H1 (cell line): ENCODE measurements around the gene SERPINB6. TPM values are rescaled to one million over a fixed set of nuclear protein-coding genes. Genes with fewer than 3 reads are reported as not detected.
A peak's percentile ranks its signal among the peaks of the same experiment; 100 is the strongest.

ENCODE experiments used
- CTCF ChIA-PET: fragments of 300-600 bp; sonication (Branson Sonifier 250); formaldehyde crosslinking; loops from one replicate; lab custom pipeline; 2021; ENCODE audit not compliant: partially characterized antibody; lab: Charles Lee
- POLR2A ChIA-PET: fragments of 300-600 bp; sonication (Branson Sonifier 250); formaldehyde crosslinking; loops from one replicate; lab custom pipeline; 2021; ENCODE audit warnings: inconsistent platforms; ENCODE audit not compliant: partially characterized antibody; lab: Charles Lee
- DNase-seq, 2 experiments: peaks; one replicate each; pipeline versions ENCODE4 v3.0.0 to v3.0.0-alpha.2; 2010 to 2022; ENCODE audit warnings: low spot score in 2 of 2, low read depth in 1 of 2, mixed read lengths in 1 of 2
- FAIRE-seq: peaks from 2 replicates; lab custom pipeline; 2011; peaks lifted over from hg19 to GRCh38; lab: Jason Lieb, UNC
- H2AFZ ChIP-seq: 2 replicates; pipeline ENCODE4 v1.8.1; 2012; ENCODE audit warnings: low read length, inconsistent platforms
- H2AK5ac ChIP-seq: 2 replicates; pipeline ENCODE4 v1.6.1; 2013; ENCODE audit warnings: low read depth, low read length
- H2BK120ac ChIP-seq: replicated peaks from 2 replicates; pipeline ENCODE3; 2013; ENCODE audit warnings: low read depth, low read length, inconsistent platforms
- H2BK12ac ChIP-seq: 2 replicates; pipeline ENCODE4 v1.6.1; 2013; ENCODE audit warnings: low read depth, low read length
- H2BK15ac ChIP-seq: 2 replicates; pipeline ENCODE4 v1.6.1; 2013; ENCODE audit warnings: low read length
- H2BK20ac ChIP-seq: 2 replicates; pipeline ENCODE4 v1.6.1; 2013; ENCODE audit warnings: low read length
- H2BK5ac ChIP-seq: 2 replicates; pipeline ENCODE4 v1.6.1; 2013; ENCODE audit warnings: low read depth, low read length
- H3K14ac ChIP-seq: 2 replicates; pipeline ENCODE4 v1.6.1; 2013; ENCODE audit warnings: inconsistent platforms; ENCODE audit not compliant: insufficient read length
- H3K18ac ChIP-seq: 2 replicates; pipeline ENCODE4 v1.6.1; 2013; ENCODE audit warnings: low read length; ENCODE audit errors: extremely low read depth
- H3K23ac ChIP-seq: 2 replicates; pipeline ENCODE4 v1.6.1; 2013; ENCODE audit warnings: inconsistent platforms; ENCODE audit not compliant: insufficient read length
- H3K23me2 ChIP-seq: 2 replicates; pipeline ENCODE4 v1.6.1; 2013; ENCODE audit warnings: low read depth, low read length
- H3K27ac ChIP-seq: 2 replicates; pipeline ENCODE4 v1.6.1; 2011; ENCODE audit warnings: low read depth, low read length, inconsistent platforms
- H3K27me3 ChIP-seq, 4 experiments: replicated peaks in 1 of 4; 1 replicate in 1 of 4; 2 replicates in 3 of 4; pipeline versions ENCODE4 v1.6.1 to v1.8.1; 2011 to 2013; ENCODE audit warnings: low read length in 3 of 4, mild to moderate bottlenecking in 3 of 4, inconsistent platforms in 2 of 4, mixed read lengths in 2 of 4, moderate library complexity in 1 of 4; ENCODE audit not compliant: control insufficient read depth in 3 of 4, insufficient read depth in 3 of 4; ENCODE audit errors: extremely low read depth in 1 of 4
- H3K36me3 ChIP-seq, 4 experiments: 2 replicates each; pipeline versions ENCODE4 v1.6.1 to v1.8.1; 2011 to 2013; ENCODE audit warnings: mild to moderate bottlenecking in 4 of 4, low read length in 3 of 4, moderate library complexity in 2 of 4, control low read depth in 1 of 4, inconsistent platforms in 1 of 4; ENCODE audit not compliant: insufficient read depth in 4 of 4, control insufficient read depth in 2 of 4
- H3K4ac ChIP-seq: replicated peaks from 2 replicates; pipeline ENCODE3; 2013; ENCODE audit warnings: low read length, low read depth, mixed read lengths, inconsistent platforms; ENCODE audit not compliant: insufficient read length
- H3K4me1 ChIP-seq, 4 experiments: replicated peaks in 1 of 4; 1 replicate in 1 of 4; 2 replicates in 3 of 4; pipeline versions ENCODE4 v1.6.1 to v1.8.1; 2011 to 2013; ENCODE audit warnings: low read length in 3 of 4, inconsistent platforms in 2 of 4, mixed read lengths in 1 of 4; ENCODE audit not compliant: insufficient read depth in 4 of 4, control insufficient read depth in 3 of 4
- H3K4me2 ChIP-seq, 2 experiments: 2 replicates each; pipeline versions ENCODE4 v1.6.1 to v1.8.1; 2011 to 2013; ENCODE audit warnings: low read depth in 2 of 2, low read length in 2 of 2, control low read depth in 1 of 2, inconsistent platforms in 1 of 2, mild to moderate bottlenecking in 1 of 2; ENCODE audit not compliant: insufficient read depth in 1 of 2
- H3K4me3 ChIP-seq, 4 experiments: fragments of 200-600, 300-600 bp in 1 of 4; sonication (generic), shearing (Covaris generic), sonication (Bioruptor Twin) in 1 of 4; 2 replicates each; pipeline versions ENCODE4 v1.5.1 to v1.8.1; 2011 to 2016; ENCODE audit warnings: low read length in 4 of 4, low read depth in 3 of 4, control low read depth in 2 of 4, inconsistent platforms in 2 of 4, mild to moderate bottlenecking in 2 of 4, mixed read lengths in 1 of 4, moderate library complexity in 1 of 4; ENCODE audit not compliant: insufficient read depth in 2 of 4; ENCODE audit errors: extremely low read depth in 1 of 4
- H3K56ac ChIP-seq: replicated peaks from 2 replicates; pipeline ENCODE3; 2013; ENCODE audit warnings: low read depth, mild to moderate bottlenecking, mixed read lengths, low read length, inconsistent platforms; ENCODE audit not compliant: insufficient read length
- H3K79me1 ChIP-seq: 2 replicates; pipeline ENCODE4 v1.6.1; 2013; ENCODE audit warnings: low read depth, low read length, control low read depth
- H3K79me2 ChIP-seq, 2 experiments: 2 replicates each; pipeline versions ENCODE4 v1.6.1 to v1.8.1; 2012 to 2013; ENCODE audit warnings: low read length in 2 of 2, mild to moderate bottlenecking in 2 of 2, inconsistent platforms in 1 of 2; ENCODE audit not compliant: insufficient read depth in 2 of 2, control insufficient read depth in 1 of 2
- H3K9ac ChIP-seq, 4 experiments: replicated peaks in 1 of 4; 1 replicate in 1 of 4; 2 replicates in 3 of 4; pipeline versions ENCODE4 v1.6.1 to v1.8.1; 2011 to 2013; ENCODE audit warnings: low read depth in 3 of 4, low read length in 3 of 4, control low read depth in 2 of 4, mild to moderate bottlenecking in 2 of 4, moderate library complexity in 2 of 4, inconsistent platforms in 1 of 4; ENCODE audit errors: extremely low read depth in 1 of 4
- H3K9me3 ChIP-seq, 2 experiments: 2 replicates each; pipeline versions ENCODE4 v1.6.1 to v1.8.1; 2012 to 2013; ENCODE audit warnings: mild to moderate bottlenecking in 2 of 2, moderate library complexity in 2 of 2, control low read depth in 1 of 2, inconsistent platforms in 1 of 2, low read depth in 1 of 2, low read length in 1 of 2, mixed read lengths in 1 of 2; ENCODE audit not compliant: insufficient read depth in 2 of 2
- H4K20me1 ChIP-seq, 2 experiments: replicated peaks in 1 of 2; 2 replicates each; pipeline versions ENCODE3 to v1.8.1; 2011 to 2013; ENCODE audit warnings: inconsistent platforms in 2 of 2, low read length in 2 of 2, mild to moderate bottlenecking in 1 of 2; ENCODE audit not compliant: insufficient read depth in 2 of 2, control insufficient read depth in 1 of 2
- H4K5ac ChIP-seq: 2 replicates; pipeline ENCODE4 v1.6.1; 2013; ENCODE audit warnings: low read length, low read depth, mixed read lengths, inconsistent platforms; ENCODE audit not compliant: insufficient read length
- H4K8ac ChIP-seq: 2 replicates; pipeline ENCODE4 v1.8.0; 2013; ENCODE audit warnings: mild to moderate bottlenecking, moderate library complexity, low read length, inconsistent platforms; ENCODE audit not compliant: insufficient read depth; ENCODE audit errors: extremely low read depth
- H4K91ac ChIP-seq: replicated peaks from 2 replicates; pipeline ENCODE3; 2013; ENCODE audit warnings: low read length, mixed read lengths, inconsistent platforms; ENCODE audit not compliant: insufficient read length
- BCL11A ChIP-seq, 2 experiments: IDR thresholded peaks; one replicate each; pipeline ENCODE4 v1.6.1; 2011; ENCODE audit warnings: low read depth in 2 of 2, low read length in 2 of 2, mild to moderate bottlenecking in 2 of 2
- CBX5 ChIP-seq: fragments of 300-800, 300-1000 bp; sonication (generic); IDR thresholded peaks from 2 replicates; pipeline ENCODE4 v1.7.1; 2016; ENCODE audit warnings: antibody characterized with exemption, low read length, low read depth
- CBX8 ChIP-seq: fragments of 300-800, 300-1000 bp; sonication (generic); IDR thresholded peaks from 2 replicates; pipeline ENCODE4 v1.7.1; 2016; ENCODE audit warnings: low read depth, low read length, borderline replicate concordance
- EGR1 ChIP-seq: IDR thresholded peaks from 2 replicates; pipeline ENCODE4 v1.6.1; 2011; ENCODE audit warnings: low read depth, low read length, borderline replicate concordance
- EZH2 ChIP-seq: fragments of 200-600 bp; sonication (generic); IDR thresholded peaks from 2 replicates; pipeline ENCODE4 v1.7.1; 2012; ENCODE audit warnings: low read depth, mild to moderate bottlenecking, moderate library complexity, low read length, inconsistent platforms; ENCODE audit not compliant: severe bottlenecking
- FOSL1 ChIP-seq: IDR thresholded peaks from 2 replicates; pipeline ENCODE4 v1.6.1; 2011; ENCODE audit warnings: mild to moderate bottlenecking, low read depth, low read length, moderate library complexity; ENCODE audit not compliant: insufficient read depth
- GABPA ChIP-seq: IDR thresholded peaks from 2 replicates; pipeline ENCODE4 v1.6.1; 2011; ENCODE audit warnings: mild to moderate bottlenecking, low read length, moderate library complexity, borderline replicate concordance; ENCODE audit not compliant: insufficient read depth
- KDM1A ChIP-seq: fragments of 200-600, 300-600 bp; sonication (generic); IDR thresholded peaks from 2 replicates; pipeline ENCODE4 v1.7.1; 2016; ENCODE audit warnings: mild to moderate bottlenecking, low read length, borderline replicate concordance
- PHF8 ChIP-seq: fragments of 200-600 bp; sonication (generic); conservative IDR thresholded peaks from 2 replicates; pipeline ENCODE4 v1.7.1; 2012; ENCODE audit warnings: low read depth, mild to moderate bottlenecking, inconsistent platforms, low read length, moderate library complexity
- POLR2A ChIP-seq, 2 experiments: IDR thresholded peaks; 1 replicate in 1 of 2; 2 replicates in 1 of 2; pipeline ENCODE4 v1.6.1; 2011; ENCODE audit warnings: low read depth in 2 of 2, low read length in 2 of 2, mild to moderate bottlenecking in 2 of 2; ENCODE audit errors: control extremely low read depth in 1 of 2
- RFX5 ChIP-seq: IDR thresholded peaks from 2 replicates; pipeline ENCODE4 v1.6.1; 2011; ENCODE audit warnings: low read depth, low read length, improper control_type of control experiment, borderline replicate concordance
- ZNF274 ChIP-seq: IDR thresholded peaks from 2 replicates; pipeline ENCODE4 v1.7.0; 2012; ENCODE audit warnings: low read length, borderline replicate concordance; ENCODE audit errors: extremely low read depth
- WGBS, 2 experiments: shearing (Covaris generic) in 1 of 2; methylation state at CpG; one replicate each; pipeline versions ENCODE4 v1.1.6 to v1.1.7; 2013 to 2015; ENCODE audit warnings: low lambda C conversion rate in 2 of 2, mixed read lengths in 2 of 2, inconsistent platforms in 1 of 2, low coverage in 1 of 2, missing lambda C conversion rate in 1 of 2; ENCODE audit not compliant: insufficient replicate concordance in 2 of 2, insufficient coverage in 1 of 2, insufficient read length in 1 of 2; ENCODE audit errors: extremely low coverage in 1 of 2, missing lambda C conversion rate in 1 of 2; 5-methylcytosine and 5-hydroxymethylcytosine counted together
- polyA plus RNA-seq, 7 experiments: library from polyadenylated mRNA; depleted of rRNA in 3 of 7; stranded (reverse) in 5 of 7; unstranded in 2 of 7; fragments of >200 nt in 5 of 7; fragments of 200-250 nt in 2 of 7; gene quantifications; 1 replicate in 5 of 7; 2 replicates in 1 of 7; 4 replicates in 1 of 7; pipeline versions ENCODE4 v1.2.1 to v1.2.3, GENCODE V29; 2011 to 2013; ENCODE audit warnings: missing spikeins in 2 of 7, mixed read lengths in 2 of 7
- total RNA-seq: library from RNA; stranded (reverse); fragmentation: NEBNext Ultra II Directional; extraction: Animal tissue kit (Norgen Biotek cat#: 25700); gene quantifications from 2 replicates; pipeline ENCODE4 v1.2.1, GENCODE V29; 2021
- TF ChIP-seq, protein P1 (sequence below): IDR thresholded peaks from 2 replicates; pipeline ENCODE4 v1.6.1; 2011; ENCODE audit warnings: low read length, improper control_type of control experiment

SERPINB6 gene
- total and polyA plus RNA-seq, 2 of the 8 experiments (the other 6 are each of a cell fraction or from before 2014, with no cell fraction given), result 27.2 to 29.4 TPM

DNA sequence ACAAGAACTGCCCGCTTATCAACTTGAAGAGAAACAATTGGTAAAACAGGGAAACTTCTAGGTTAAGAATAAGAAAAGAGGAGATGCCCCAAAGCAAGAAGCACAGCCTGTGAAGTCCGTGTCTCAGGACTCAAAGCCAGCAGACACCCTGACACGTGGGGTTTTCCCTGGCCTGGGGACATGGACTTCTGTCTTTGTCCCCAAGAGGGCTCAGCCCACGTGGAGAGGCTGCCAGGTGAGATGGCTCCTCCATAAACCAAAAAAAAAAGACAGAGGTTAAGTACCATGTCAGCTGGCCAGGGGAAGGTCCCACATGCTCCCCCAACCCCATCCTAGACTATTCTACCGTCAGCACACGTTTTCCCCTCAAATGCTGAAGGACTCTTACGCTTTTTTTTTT lies 9.9 kb downstream of the SERPINB6 start:
- Histone ChIP-seq H3K23ac (no peak overlapping the region), H2AFZ (no peak overlapping the region), H2BK20ac (0 out of 2 replicates have a peak overlapping the region, but pooled peaks have one; percentile 57), H3K79me1 (no peaks in the 10 kb centered on the region; the same call in 1 of the 2 replicates), H2BK120ac (peak overlapping the region; percentile 67), H3K4me3 (no peak overlapping the region), H3K4me2 (peak overlapping the region in 1 of 2 experiments; percentile 22; a peak in 1 of 4 replicates), H3K79me2 (no peaks in the 10 kb centered on the region), H3K9ac (no peak overlapping the region), H3K4me1 (peaks cover 16 to 23% (median 20%) of the 10 kb centered on the region in 4 experiments), H3K23me2 (no peaks in the 10 kb centered on the region), H3K27ac (no peak overlapping the region), H4K20me1 (no peaks in the 10 kb centered on the region), H3K27me3 (no peaks in the 10 kb centered on the region), H4K5ac (no peak overlapping the region), H2BK5ac (no peak overlapping the region), H3K4ac (peak overlapping the region; percentile 51), H4K91ac (peak overlapping the region; percentile 71), H2BK12ac (peak overlapping the region; percentile 41), H2BK15ac (no peak overlapping the region), H2AK5ac (peak overlapping the region; percentile 70; the same call in 1 of the 2 replicates), H3K36me3 (no peaks in the 10 kb centered on the region), H3K56ac (no peak overlapping the region), H3K14ac (no peak overlapping the region), H4K8ac (no peak overlapping the region), H3K9me3 (no peaks in the 10 kb centered on the region), H3K18ac (peak overlapping the region; percentile 55; the same call in 1 of the 2 replicates)
- ChIA-PET CTCF (interaction anchor here (1.8 to 2.0 kb wide), 2 partner anchors 10 to 12 kb away, joined by 7 to 10 read pairs; no protein-coding TSS in a partner anchor), POLR2A (no interaction called here)
- TF ChIP-seq EZH2, result no peak
- no peak for TF ChIP-seq POLR2A (IDR thresholded peaks at IDR 0.05; ENCODE audit: control extremely low read depth in 1 of 2, low read depth in 2 of 2, low read length in 2 of 2)
- no peak for TF ChIP-seq PHF8
- no peak for TF ChIP-seq CBX5
- no peak for TF ChIP-seq EGR1
- no peak for TF ChIP-seq ZNF274
- TF ChIP-seq, protein P1, sequence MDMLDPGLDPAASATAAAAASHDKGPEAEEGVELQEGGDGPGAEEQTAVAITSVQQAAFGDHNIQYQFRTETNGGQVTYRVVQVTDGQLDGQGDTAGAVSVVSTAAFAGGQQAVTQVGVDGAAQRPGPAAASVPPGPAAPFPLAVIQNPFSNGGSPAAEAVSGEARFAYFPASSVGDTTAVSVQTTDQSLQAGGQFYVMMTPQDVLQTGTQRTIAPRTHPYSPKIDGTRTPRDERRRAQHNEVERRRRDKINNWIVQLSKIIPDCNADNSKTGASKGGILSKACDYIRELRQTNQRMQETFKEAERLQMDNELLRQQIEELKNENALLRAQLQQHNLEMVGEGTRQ, result no peak
- no peak for TF ChIP-seq KDM1A
- TF ChIP-seq RFX5, result no peak
- no peak for TF ChIP-seq BCL11A (IDR thresholded peaks at IDR 0.05; ENCODE audit: low read depth in 2 of 2, low read length in 2 of 2)
- TF ChIP-seq GABPA, result no peak
- TF ChIP-seq CBX8, result no peak
- TF ChIP-seq FOSL1, result no peak
- FAIRE-seq, result no peak
- no peak for DNase-seq
- WGBS, 2 experiments, result 83% methylated on average over 7 of the region's 7 CpGs; no CpG with 5 or more reads in 1 of the 2 experiments
